NCI-H2196 treated with DMSO at 0.1 percent for 48 hours (cell line): ENCODE results near the gene SART3.
"Not testable (repeated sequence)": the region's sequence is repeated elsewhere in the genome, so short reads cannot be mapped to it uniquely, and the experiment has no call there.

ENCODE experiments used
- DNase-seq: peaks from one replicate; lab custom pipeline; 2025; ENCODE audit not compliant: unreplicated experiment; lab: John Stamatoyannopoulos, UW

The SART3 gene

GRCh38 chr12:108564724-108565123 lies 3.8 kb upstream of the SART3 start:
- no peak for DNase-seq

GRCh38 chr12:108563804-108564151 lies 2.8 kb upstream of the SART3 start:
- no peak for DNase-seq

GRCh38 chr12:108563136-108563803 lies 2.3 kb upstream of the SART3 start:
- DNase-seq = peak; percentile 71

GRCh38 chr12:108562348-108563135 lies 1.6 kb upstream of the SART3 start, which contains the start of gene ISCU:
Gene ISCU, plus strand, starts transcription at chr12:108562596. Its CDS starts 27 bp downstream, at chr12:108562623.
- DNase-seq = peak; percentile 91

DNA sequence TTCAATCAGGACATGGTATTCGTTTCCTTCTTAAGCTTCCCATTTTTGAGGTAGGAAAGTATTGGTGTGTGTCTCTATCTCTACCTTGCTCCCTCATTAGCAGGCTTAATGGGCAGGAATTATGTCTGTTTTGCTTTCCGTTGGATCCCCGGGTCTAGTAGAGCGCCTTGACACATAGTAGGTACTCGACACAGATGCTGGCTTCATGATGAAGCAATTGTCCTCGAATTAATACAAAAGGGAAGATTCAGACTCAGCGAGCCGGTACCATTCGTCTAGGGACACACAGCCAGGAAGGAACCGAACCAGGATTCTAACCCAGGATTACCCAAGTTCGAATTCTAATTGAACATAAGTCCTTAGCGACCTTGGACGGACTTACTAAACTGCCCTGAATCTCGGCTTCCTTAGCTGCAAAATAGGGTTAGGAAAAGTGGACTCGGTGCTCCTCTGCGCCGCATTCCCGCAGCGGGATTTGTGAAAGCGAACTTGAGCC lies 927 bp upstream of the SART3 start:
- DNase-seq = no peak

- DNase-seq = no peak
These were observed 652 bp downstream of the SART3 start for GRCh38 chr12:108560321-108560721.

- no peak for DNase-seq
These were observed 1.2 kb downstream of the SART3 start for GRCh38 chr12:108559748-108560147.

- no peak for DNase-seq
These were observed 1.8 kb downstream of the SART3 start for GRCh38 chr12:108559007-108559655.

DNA sequence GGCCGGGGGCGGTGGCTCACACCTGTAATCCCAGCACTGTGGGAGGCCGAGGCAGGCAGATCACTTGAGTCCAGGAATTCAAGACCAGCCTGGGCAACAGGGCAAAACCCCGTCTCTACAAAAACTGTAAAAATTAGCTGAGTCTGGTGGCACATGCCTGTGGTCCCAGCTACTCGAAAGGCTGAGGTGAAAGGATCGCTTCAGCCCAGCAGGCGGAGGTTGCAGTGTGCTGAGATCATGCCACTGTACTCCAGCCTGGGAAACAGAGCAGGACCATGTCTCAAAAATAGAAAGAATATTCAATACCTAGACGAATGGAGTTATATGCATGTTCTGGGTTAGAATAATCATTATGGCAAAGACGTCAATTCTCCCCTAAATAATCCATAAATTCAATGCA lies 5.6 kb downstream of the SART3 start:
- not testable (repeated sequence) for DNase-seq

DNA sequence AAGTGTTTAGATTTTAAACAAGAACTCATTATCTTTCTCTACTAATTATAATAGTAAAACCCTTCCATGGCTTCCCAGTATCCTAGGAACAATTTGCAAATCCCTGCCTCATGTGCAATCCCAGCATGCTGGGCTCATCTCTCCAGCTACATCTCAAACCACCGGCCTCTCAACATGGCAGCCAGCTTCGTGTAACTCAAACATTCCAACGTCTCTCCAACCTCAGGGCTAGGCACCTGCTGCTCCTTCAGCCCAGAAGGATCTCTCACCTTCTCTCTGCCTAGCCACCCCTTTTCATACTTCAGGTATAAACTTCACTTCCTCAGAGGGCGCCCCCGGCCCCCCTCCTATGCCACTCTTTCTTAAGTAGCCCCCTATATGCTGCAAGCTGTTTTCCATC lies 7.2 kb downstream of the SART3 start:
- no peak for DNase-seq

DNA sequence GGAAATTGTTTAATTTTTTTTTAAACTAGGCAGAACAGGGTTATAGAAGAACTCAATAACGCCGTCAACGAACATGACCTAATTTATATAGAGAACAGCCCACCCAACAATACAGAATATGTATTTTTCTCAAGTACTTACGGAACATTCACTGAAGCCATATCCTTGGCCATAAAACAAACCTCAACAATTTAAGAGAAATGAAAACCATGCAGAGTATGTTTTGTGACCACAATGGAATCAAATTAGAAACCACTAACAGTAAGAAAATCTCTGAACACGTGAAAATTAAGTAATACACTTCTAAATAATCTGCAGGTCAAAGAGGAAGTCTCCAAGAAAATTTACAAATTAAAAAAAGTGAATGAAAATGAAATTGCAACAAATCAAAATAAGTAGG lies 9.4 kb downstream of the SART3 start:
- no peak for DNase-seq

GRCh38 chr12:108548954-108549521 lies 11.9 kb downstream of the SART3 start:
- DNase-seq = no peak

GRCh38 chr12:108547686-108548085 lies 13.3 kb downstream of the SART3 start:
- no peak for DNase-seq

DNA sequence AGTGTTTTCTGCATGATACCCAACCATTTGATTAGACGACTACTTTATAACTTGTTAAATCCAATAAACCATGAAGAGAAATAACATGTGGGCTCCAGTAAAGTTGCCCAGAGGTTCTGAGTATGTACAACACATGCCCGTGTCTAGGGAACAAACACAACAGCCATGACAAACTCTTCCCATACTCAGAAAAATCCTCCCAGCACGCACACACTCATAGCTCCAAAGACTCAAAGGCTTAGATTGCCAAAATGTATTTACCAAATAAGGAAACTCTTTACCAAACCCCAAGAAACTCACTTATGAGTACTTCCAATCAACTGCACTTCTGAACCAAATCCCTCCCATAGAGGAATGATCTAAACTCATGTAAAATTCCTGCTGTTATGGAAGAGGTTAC lies 17.3 kb downstream of the SART3 start:
- no peak for DNase-seq

DNA sequence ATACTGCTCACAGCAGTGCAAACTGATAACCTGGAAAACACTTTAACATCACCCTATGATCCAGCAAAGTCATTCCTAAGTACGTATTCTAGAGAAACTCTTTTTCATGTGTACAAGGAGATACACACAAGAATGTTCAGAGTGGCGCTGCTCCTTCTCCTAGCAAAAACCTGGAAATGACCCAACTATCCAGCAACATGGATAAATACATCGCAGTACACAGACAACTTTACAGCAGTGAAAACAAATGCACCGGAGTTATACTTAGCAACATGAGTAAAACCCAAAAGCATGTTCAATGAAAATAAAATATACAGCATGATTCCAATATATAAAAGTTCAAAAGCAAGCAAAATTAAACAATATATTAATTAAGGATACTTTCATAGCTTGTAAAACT lies 18.7 kb downstream of the SART3 start:
- no peak for DNase-seq

GRCh38 chr12:108538616-108539195 lies 22.3 kb downstream of the SART3 start:
- DNase-seq = no peak

GRCh38 chr12:108538146-108538545 lies 22.8 kb downstream of the SART3 start:
- DNase-seq = no peak

- no peak for DNase-seq
These were observed 28.8 kb downstream of the SART3 start for GRCh38 chr12:108531929-108532848.

GRCh38 chr12:108530161-108530560 lies 30.8 kb downstream of the SART3 start:
- DNase-seq = no peak

DNA sequence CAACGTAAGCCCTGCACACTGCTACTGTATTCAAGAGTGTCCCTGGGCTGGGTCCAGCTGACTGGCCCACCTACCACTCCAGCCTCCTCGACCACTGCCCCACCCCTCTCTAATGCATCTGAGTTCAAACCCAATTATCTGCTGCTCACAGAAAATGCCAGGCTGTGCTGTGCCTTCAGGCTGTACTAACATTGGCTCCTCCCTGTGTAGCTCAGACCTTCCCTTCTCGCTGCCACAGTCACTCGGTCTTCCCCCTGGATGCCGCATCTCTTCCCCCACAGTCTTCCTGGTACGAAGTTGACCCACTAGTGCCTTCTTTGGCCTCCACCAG lies 33.8 kb downstream of the SART3 start:
- DNase-seq = no peak
